ENCODE results near the gene C1orf232.

The C1orf232 gene

GRCh38 chr1:26161415-26162219 is 7.1 kb downstream of the C1orf232 start:
- peaks cover 6% of the 10 kb centered on the region for H3K27me3 ChIP-seq (ENCODE audit: insufficient read depth, low read length, poor library complexity)
- H2AK5ac ChIP-seq (ENCODE audit: low read length), result no peak overlapping the region
- no peak overlapping the region for H3K27ac ChIP-seq (ENCODE audit: low read depth, low read length)
- H2BK5ac ChIP-seq (ENCODE audit: low read length), result no peak overlapping the region
- DNase-seq, result peak; percentile 77
- no peaks in the 10 kb centered on the region for H3K79me2 ChIP-seq (ENCODE audit: control insufficient read depth, insufficient read depth, low read length)
- H4K8ac ChIP-seq (ENCODE audit: low read depth, low read length), result no peak overlapping the region
- peak overlapping the region; percentile 71 for H3K9ac ChIP-seq (ENCODE audit: low read length)
- H2BK15ac ChIP-seq (replicated peaks; ENCODE audit: low read depth), result no peak overlapping the region
- no CpG with 5 or more reads among the region's 98 CpGs for WGBS (ENCODE audit: extremely low coverage, insufficient coverage, low lambda C conversion rate)
- peak overlapping the region; percentile 74 for H3K4me2 ChIP-seq (ENCODE audit: low read length)
- H4K5ac ChIP-seq (ENCODE audit: low read length), result no peak overlapping the region
- peak overlapping the region; percentile 32 for H3K18ac ChIP-seq (ENCODE audit: low read length)
- H3K79me1 ChIP-seq (ENCODE audit: low read length), result no peaks in the 10 kb centered on the region
- H3K4me3 ChIP-seq (ENCODE audit: low read length), result no peak overlapping the region
- peak overlapping the region; percentile 89 for H3K56ac ChIP-seq (ENCODE audit: low read length)
- H3K23ac ChIP-seq (ENCODE audit: low read length), result peak overlapping the region; percentile 80
- H3K4ac ChIP-seq (ENCODE audit: low read depth, low read length), result peak overlapping the region; percentile 36
- no peaks in the 10 kb centered on the region for H3K36me3 ChIP-seq (ENCODE audit: control insufficient read depth, insufficient read depth, low read length)
- no peak overlapping the region for H2BK120ac ChIP-seq (ENCODE audit: low read depth, low read length)
- H3K4me1 ChIP-seq (ENCODE audit: control insufficient read depth, low read depth, low read length), result peaks cover 32% of the 10 kb centered on the region

DNA sequence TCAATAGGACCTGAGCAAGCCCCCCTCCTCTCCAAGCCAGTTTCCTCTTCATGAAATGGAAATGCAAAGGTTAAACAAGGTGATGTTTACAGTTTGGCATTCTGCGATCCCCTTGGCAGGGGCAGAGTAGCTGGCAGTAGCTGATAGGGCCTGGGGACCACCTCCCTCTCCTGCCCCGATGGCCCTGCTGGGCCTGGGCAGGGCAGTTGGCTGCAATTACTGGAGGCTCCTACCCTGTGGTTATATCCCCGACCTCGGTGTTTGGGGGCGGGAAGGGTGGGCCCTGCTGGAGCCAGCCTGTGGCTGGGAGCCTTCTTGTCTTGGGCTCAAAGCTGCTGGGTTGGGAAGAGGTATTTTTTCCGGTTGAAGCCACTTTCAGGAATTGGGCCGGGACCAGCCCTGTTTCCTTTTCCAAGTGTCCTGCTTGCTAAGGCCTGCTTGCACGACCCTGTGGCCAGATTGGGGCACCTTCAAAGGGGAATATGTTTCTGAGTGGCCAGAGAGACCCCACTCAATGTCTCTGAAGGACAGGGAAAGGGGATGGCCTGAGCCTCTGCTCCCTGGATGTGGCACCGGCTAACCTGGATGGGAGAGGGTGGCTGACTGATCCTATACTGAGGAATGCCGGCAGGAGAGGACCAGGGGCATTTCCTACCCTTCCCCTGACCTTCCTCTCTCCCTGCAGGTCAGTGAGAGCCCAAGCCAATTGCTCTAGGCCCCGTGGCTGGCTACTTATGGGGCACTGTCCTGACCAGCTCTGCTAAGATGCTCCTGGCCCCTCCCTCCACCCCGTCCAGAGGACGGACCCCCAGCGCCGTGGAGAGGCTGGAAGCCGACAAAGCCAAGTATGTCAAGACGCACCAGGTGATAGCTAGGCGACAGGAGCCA is 8.0 kb downstream of the C1orf232 start:
- no peak overlapping the region for H3K4ac ChIP-seq (ENCODE audit: low read depth, low read length)
- no peaks in the 10 kb centered on the region for H3K79me2 ChIP-seq (ENCODE audit: control insufficient read depth, insufficient read depth, low read length)
- no peak overlapping the region for H3K27ac ChIP-seq (ENCODE audit: low read depth, low read length)
- H2BK15ac ChIP-seq (replicated peaks; ENCODE audit: low read depth), result no peak overlapping the region
- H3K79me1 ChIP-seq (ENCODE audit: low read length), result no peaks in the 10 kb centered on the region
- peaks cover 37% of the 10 kb centered on the region for H3K4me1 ChIP-seq (ENCODE audit: control insufficient read depth, low read depth, low read length)
- H3K27me3 ChIP-seq (ENCODE audit: insufficient read depth, low read length, poor library complexity), result peaks cover 6% of the 10 kb centered on the region
- H2AK5ac ChIP-seq (ENCODE audit: low read length), result peak overlapping the region; percentile 82
- peak overlapping the region; percentile 89 for H3K56ac ChIP-seq (ENCODE audit: low read length)
- H3K4me3 ChIP-seq (ENCODE audit: low read length), result no peak overlapping the region
- H3K4me2 ChIP-seq (ENCODE audit: low read length), result peak overlapping the region; percentile 74
- H3K23ac ChIP-seq (ENCODE audit: low read length), result no peak overlapping the region
- H4K8ac ChIP-seq (ENCODE audit: low read depth, low read length), result no peak overlapping the region
- DNase-seq, result no peak
- H3K36me3 ChIP-seq (ENCODE audit: control insufficient read depth, insufficient read depth, low read length), result no peaks in the 10 kb centered on the region
- H2BK120ac ChIP-seq (ENCODE audit: low read depth, low read length), result no peak overlapping the region
- H3K9ac ChIP-seq (ENCODE audit: low read length), result peak overlapping the region; percentile 71
- H4K5ac ChIP-seq (ENCODE audit: low read length), result no peak overlapping the region
- WGBS (ENCODE audit: extremely low coverage, insufficient coverage, low lambda C conversion rate), result no CpG with 5 or more reads among the region's 18 CpGs
- no peak overlapping the region for H3K18ac ChIP-seq (ENCODE audit: low read length)
- H2BK5ac ChIP-seq (ENCODE audit: low read length), result no peak overlapping the region

DNA sequence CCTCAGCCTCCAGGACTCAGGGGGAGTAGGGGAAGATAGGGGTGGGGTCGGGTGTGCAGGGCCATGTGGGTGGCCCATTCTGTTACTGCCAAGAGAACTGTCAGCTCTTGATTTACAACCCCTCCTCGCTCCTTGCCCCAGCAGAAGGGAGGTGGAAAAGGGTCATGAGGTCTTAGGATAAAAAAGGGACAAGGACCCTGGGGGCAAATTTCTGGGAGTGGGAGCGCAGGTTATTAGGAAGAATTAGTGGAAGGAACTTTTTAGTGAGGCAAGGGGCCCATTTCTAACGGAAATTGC is 9.1 kb downstream of the C1orf232 start:
- H3K4me1 ChIP-seq (ENCODE audit: control insufficient read depth, low read depth, low read length), result peaks cover 34% of the 10 kb centered on the region
- no peak overlapping the region for H3K4me2 ChIP-seq (ENCODE audit: low read length)
- H2BK5ac ChIP-seq (ENCODE audit: low read length), result no peak overlapping the region
- H3K36me3 ChIP-seq (ENCODE audit: control insufficient read depth, insufficient read depth, low read length), result no peaks in the 10 kb centered on the region
- H3K27me3 ChIP-seq (ENCODE audit: insufficient read depth, low read length, poor library complexity), result peaks cover 6% of the 10 kb centered on the region
- no peak overlapping the region for H3K4ac ChIP-seq (ENCODE audit: low read depth, low read length)
- no CpG with 5 or more reads among the region's 4 CpGs for WGBS (ENCODE audit: extremely low coverage, insufficient coverage, low lambda C conversion rate)
- peak overlapping the region; percentile 2 for H3K18ac ChIP-seq (ENCODE audit: low read length)
- no peak overlapping the region for H4K5ac ChIP-seq (ENCODE audit: low read length)
- H2AK5ac ChIP-seq (ENCODE audit: low read length), result no peak overlapping the region
- no peak for DNase-seq
- peak overlapping the region; percentile 85 for H3K56ac ChIP-seq (ENCODE audit: low read length)
- H2BK120ac ChIP-seq (ENCODE audit: low read depth, low read length), result no peak overlapping the region
- H4K8ac ChIP-seq (ENCODE audit: low read depth, low read length), result no peak overlapping the region
- no peak overlapping the region for H3K9ac ChIP-seq (ENCODE audit: low read length)
- H2BK15ac ChIP-seq (replicated peaks; ENCODE audit: low read depth), result no peak overlapping the region
- no peak overlapping the region for H3K23ac ChIP-seq (ENCODE audit: low read length)
- no peak overlapping the region for H3K27ac ChIP-seq (ENCODE audit: low read depth, low read length)
- H3K4me3 ChIP-seq (ENCODE audit: low read length), result no peak overlapping the region
- no peaks in the 10 kb centered on the region for H3K79me2 ChIP-seq (ENCODE audit: control insufficient read depth, insufficient read depth, low read length)
- no peaks in the 10 kb centered on the region for H3K79me1 ChIP-seq (ENCODE audit: low read length)

DNA sequence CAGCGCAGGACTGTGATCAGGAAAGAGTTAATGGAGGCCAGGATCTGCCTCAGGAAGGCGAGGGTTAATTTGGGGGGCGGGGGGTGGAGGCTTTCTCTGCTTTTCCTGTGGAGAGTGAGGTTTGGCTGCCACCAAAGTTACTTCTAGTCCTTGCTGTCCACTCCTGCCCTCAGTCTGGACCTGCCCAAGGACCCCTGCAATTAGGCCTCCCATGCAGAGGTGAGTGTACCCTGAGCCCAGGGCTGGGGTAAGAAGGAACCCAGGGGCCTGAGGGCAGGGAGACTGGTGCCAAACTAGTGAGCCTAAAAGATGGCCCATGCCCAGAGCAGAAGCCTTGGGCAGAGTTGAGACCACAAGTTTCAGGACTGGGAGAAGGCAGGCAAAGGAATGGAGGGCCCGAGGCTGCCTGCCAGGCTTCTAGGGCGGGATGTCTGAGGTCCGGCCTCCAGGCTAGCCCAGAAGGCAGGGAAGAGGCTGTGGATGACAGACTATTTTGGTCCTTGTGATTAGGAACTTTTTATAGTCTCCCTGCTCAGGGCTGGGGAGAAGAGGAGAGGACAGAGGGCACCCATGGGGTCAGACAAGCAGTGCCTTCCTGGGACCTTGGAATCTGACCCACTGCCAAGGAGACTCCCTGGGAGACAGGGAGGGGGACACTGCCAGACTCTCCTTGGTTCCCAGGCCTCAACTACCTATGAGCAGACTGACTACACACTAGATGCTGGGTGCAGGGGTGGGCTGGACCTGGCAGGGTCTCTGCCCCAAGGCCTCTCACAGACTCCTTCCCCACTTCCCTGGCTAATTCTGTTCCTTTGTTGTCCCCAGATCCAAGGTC is 9.6 kb downstream of the C1orf232 start, which contains the start of gene FAM110D:
TSS of gene FAM110D (plus strand) at position 172 of the 835 bp plus-strand sequence. CDS start 2,213 bp downstream, outside the sequence.
- DNase-seq, result peak; percentile 65
- H3K18ac ChIP-seq (ENCODE audit: low read length), result peak within 1 kb of the TSS; percentile 76
- peak within 1 kb of the TSS; percentile 83 for H2BK5ac ChIP-seq (ENCODE audit: low read length)
- peak within 1 kb of the TSS; percentile 19 for H2BK120ac ChIP-seq (ENCODE audit: low read depth, low read length)
- peak within 1 kb of the TSS; percentile 85 for H3K56ac ChIP-seq (ENCODE audit: low read length)
- H3K4me1 ChIP-seq (ENCODE audit: control insufficient read depth, low read depth, low read length), result peaks cover 32% of the 10 kb centered on the region
- H3K23ac ChIP-seq (ENCODE audit: low read length), result peak within 1 kb of the TSS; percentile 66
- H3K79me2 ChIP-seq (ENCODE audit: control insufficient read depth, insufficient read depth, low read length), result no peaks in the 10 kb centered on the region
- H3K4me2 ChIP-seq (ENCODE audit: low read length), result peak within 1 kb of the TSS; percentile 51
- no CpG with 5 or more reads among the region's 6 CpGs for WGBS (ENCODE audit: extremely low coverage, insufficient coverage, low lambda C conversion rate)
- H3K27me3 ChIP-seq (ENCODE audit: insufficient read depth, low read length, poor library complexity), result peaks cover 6% of the 10 kb centered on the region
- H3K36me3 ChIP-seq (ENCODE audit: control insufficient read depth, insufficient read depth, low read length), result no peaks in the 10 kb centered on the region
- H3K4ac ChIP-seq (ENCODE audit: low read depth, low read length), result peak within 1 kb of the TSS; percentile 74
- no peak within 1 kb of the TSS for H3K4me3 ChIP-seq (ENCODE audit: low read length)
- peak within 1 kb of the TSS; percentile 95 for H2AK5ac ChIP-seq (ENCODE audit: low read length)
- no peak within 1 kb of the TSS for H4K8ac ChIP-seq (ENCODE audit: low read depth, low read length)
- H2BK15ac ChIP-seq (replicated peaks; ENCODE audit: low read depth), result peak within 1 kb of the TSS; percentile 29
- H4K5ac ChIP-seq (ENCODE audit: low read length), result no peak within 1 kb of the TSS
- H3K79me1 ChIP-seq (ENCODE audit: low read length), result no peaks in the 10 kb centered on the region
- H3K27ac ChIP-seq (ENCODE audit: low read depth, low read length), result no peak within 1 kb of the TSS
- H3K9ac ChIP-seq (ENCODE audit: low read length), result peak within 1 kb of the TSS; percentile 59

DNA sequence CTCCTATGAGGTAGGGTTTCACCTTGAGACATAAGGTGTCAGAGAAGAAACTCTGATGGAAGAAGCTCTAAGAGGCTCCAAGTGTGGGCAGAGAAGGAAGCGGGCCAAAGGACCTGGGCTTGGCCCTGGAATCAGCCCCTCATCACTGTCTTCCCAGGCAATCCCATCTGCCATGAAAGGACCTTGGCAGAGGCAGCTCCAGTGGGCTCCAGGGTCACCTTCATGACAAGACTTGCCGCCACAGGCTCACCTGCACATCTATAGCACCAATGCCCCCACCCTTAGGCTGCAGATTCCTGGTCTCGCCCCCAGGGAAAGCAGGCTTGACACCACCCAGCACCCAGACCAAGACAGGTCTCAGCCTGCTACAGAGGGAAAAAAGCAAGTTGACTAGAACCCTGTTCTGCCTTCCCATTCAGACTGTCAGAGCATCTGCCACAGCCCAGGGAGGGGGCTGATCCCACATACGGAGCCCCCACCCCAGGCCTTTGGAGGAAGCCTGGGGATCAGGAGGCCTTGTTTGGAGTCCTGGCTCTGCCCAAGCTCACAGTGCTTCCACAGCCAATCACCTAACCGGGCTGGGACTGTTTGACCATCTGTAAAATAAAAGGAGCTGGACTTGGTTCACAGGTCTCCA is 10.4 kb downstream of the C1orf232 start:
- Histone ChIP-seq H2BK15ac (replicated peaks; ENCODE audit: low read depth) (peak overlapping the region; percentile 29), H2BK120ac (ENCODE audit: low read depth, low read length) (peak overlapping the region; percentile 5), H3K4me2 (ENCODE audit: low read length) (no peak overlapping the region), H3K79me1 (ENCODE audit: low read length) (no peaks in the 10 kb centered on the region), H4K5ac (ENCODE audit: low read length) (no peak overlapping the region), H3K18ac (ENCODE audit: low read length) (peak overlapping the region; percentile 76), H3K36me3 (ENCODE audit: control insufficient read depth, insufficient read depth, low read length) (no peaks in the 10 kb centered on the region), H2AK5ac (ENCODE audit: low read length) (peak overlapping the region; percentile 95), H3K27me3 (ENCODE audit: insufficient read depth, low read length, poor library complexity) (peaks cover 6% of the 10 kb centered on the region), H3K4me3 (ENCODE audit: low read length) (no peak overlapping the region), H3K56ac (ENCODE audit: low read length) (peak overlapping the region; percentile 71), H3K9ac (ENCODE audit: low read length) (peak overlapping the region; percentile 22), H3K23ac (ENCODE audit: low read length) (no peak overlapping the region), H3K4me1 (ENCODE audit: control insufficient read depth, low read depth, low read length) (peaks cover 32% of the 10 kb centered on the region), H3K79me2 (ENCODE audit: control insufficient read depth, insufficient read depth, low read length) (no peaks in the 10 kb centered on the region), H3K4ac (ENCODE audit: low read depth, low read length) (no peak overlapping the region), H3K27ac (ENCODE audit: low read depth, low read length) (no peak overlapping the region), H2BK5ac (ENCODE audit: low read length) (peak overlapping the region; percentile 64), H4K8ac (ENCODE audit: low read depth, low read length) (no peak overlapping the region)
- no CpG with 5 or more reads among the region's 5 CpGs for WGBS (ENCODE audit: extremely low coverage, insufficient coverage, low lambda C conversion rate)
- DNase-seq, result no peak
